Endodermal cell (in vitro differentiated cells): Measurements from ENCODE around the gene SSBP3. TPM values are rescaled to one million over a fixed set of nuclear protein-coding genes. Genes with fewer than 3 reads are reported as not detected.

Source experiments
- DNase-seq: peaks from one replicate; pipeline ENCODE4 v3.0.0-alpha.2; 2017
- H3K27ac ChIP-seq: 2 replicates; pipeline ENCODE4 v1.5.1; 2013; ENCODE audit warnings: mild to moderate bottlenecking, low read depth, low read length, moderate library complexity
- H3K27me3 ChIP-seq: 2 replicates; pipeline ENCODE4 v1.6.1; 2013; ENCODE audit warnings: mild to moderate bottlenecking, low read length, moderate library complexity; ENCODE audit not compliant: insufficient read depth, control insufficient read depth, poor library complexity, severe bottlenecking
- H3K36me3 ChIP-seq: 2 replicates; pipeline ENCODE4 v1.7.0; 2013; ENCODE audit warnings: mild to moderate bottlenecking, low read length, moderate library complexity; ENCODE audit not compliant: control insufficient read depth, insufficient read depth
- H3K4me1 ChIP-seq: one replicate; pipeline ENCODE4 v1.7.0; 2013; ENCODE audit warnings: low read length; ENCODE audit not compliant: control insufficient read depth, insufficient read depth
- H3K4me3 ChIP-seq: 2 replicates; pipeline ENCODE4 v1.5.1; 2013; ENCODE audit warnings: mild to moderate bottlenecking, low read length, moderate library complexity
- H3K9ac ChIP-seq: 2 replicates; pipeline ENCODE4 v1.6.1; 2013; ENCODE audit warnings: mild to moderate bottlenecking, low read length, moderate library complexity; ENCODE audit not compliant: poor library complexity, severe bottlenecking; ENCODE audit errors: extremely low read depth
- H3K9me3 ChIP-seq: 2 replicates; pipeline ENCODE4 v1.6.1; 2013; ENCODE audit warnings: mild to moderate bottlenecking, low read length, moderate library complexity; ENCODE audit not compliant: control insufficient read depth
- H3K27ac Mint-ChIP-seq: 2 replicates; pipeline ENCODE4 v1.8.0; 2020; ENCODE audit warnings: mixed read lengths
- H3K27me3 Mint-ChIP-seq: 2 replicates; pipeline ENCODE4 v1.8.0; 2021; ENCODE audit warnings: mild to moderate bottlenecking, mixed read lengths; ENCODE audit not compliant: insufficient read depth
- H3K36me3 Mint-ChIP-seq: 2 replicates; pipeline ENCODE4 v1.8.0; 2020; ENCODE audit warnings: low read depth, mixed read lengths
- H3K4me1 Mint-ChIP-seq: 2 replicates; pipeline ENCODE4 v1.8.0; 2020; ENCODE audit warnings: mixed read lengths
- H3K4me3 Mint-ChIP-seq: 2 replicates; pipeline ENCODE4 v1.8.0; 2020; ENCODE audit warnings: mild to moderate bottlenecking, moderate library complexity, mixed read lengths
- H3K9me3 Mint-ChIP-seq: 2 replicates; pipeline ENCODE4 v1.8.0; 2020; ENCODE audit warnings: mild to moderate bottlenecking, mixed read lengths
- CTCF ChIP-seq: fragments of 200-600 bp; sonication (generic); conservative IDR thresholded peaks from 2 replicates; pipeline ENCODE4 v1.5.0; 2021; ENCODE audit warnings: antibody characterized with exemption, mild to moderate bottlenecking
- WGBS, 2 experiments: methylation state at CpG; one replicate each; pipeline versions ENCODE4 v1.1.5 to v1.1.7; 2013; ENCODE audit warnings: missing lambda C conversion rate in 2 of 2, mixed read lengths in 1 of 2; ENCODE audit not compliant: insufficient coverage in 1 of 2, insufficient read length in 1 of 2; 5-methylcytosine and 5-hydroxymethylcytosine counted together
- total RNA-seq, 2 donors: library from RNA; stranded (reverse); fragmentation: NEBNext Ultra II Directional in 1 of 2; extraction: Animal tissue kit (Norgen Biotek cat#: 25700) in 1 of 2; gene quantifications; 2 replicates in 1 of 2; 3 replicates in 1 of 2; pipeline ENCODE4 v1.2.1, GENCODE V29; 2021

Gene SSBP3
- total RNA-seq, 2 donors from 2014 or later = 342 TPM

GRCh38 chr1:54311506-54311905 lies 94.7 kb downstream of the SSBP3 start:
- H3K4me1 Mint-ChIP-seq = peaks cover 73% of the 10 kb centered on the region
- H3K27ac Mint-ChIP-seq = peak overlapping the region; percentile 90
- no peak overlapping the region for H3K4me3 Mint-ChIP-seq
- no peaks in the 10 kb centered on the region for H3K27me3 Mint-ChIP-seq
- no peak for DNase-seq
- H3K9me3 Mint-ChIP-seq = no peaks in the 10 kb centered on the region
- TF ChIP-seq CTCF = no peak
- 71 to 88% methylated on average over 1 to 7 of the region's 7 CpGs for WGBS, 2 experiments
- Histone ChIP-seq H3K4me1 (peaks cover 47% of the 10 kb centered on the region), H3K36me3 (peaks cover 43% of the 10 kb centered on the region), H3K27me3 (no peaks in the 10 kb centered on the region), H3K4me3 (no peak overlapping the region), H3K9ac (no peak overlapping the region), H3K9me3 (no peaks in the 10 kb centered on the region), H3K27ac (peak overlapping the region; percentile 11)
- peaks cover 34% of the 10 kb centered on the region for H3K36me3 Mint-ChIP-seq

- no peak overlapping the region for H3K9ac ChIP-seq
- DNase-seq = peak; percentile 94
- peaks cover 43% of the 10 kb centered on the region for H3K36me3 ChIP-seq
- Mint-ChIP-seq H3K4me3 (peak overlapping the region; percentile 18), H3K27ac (peak overlapping the region; percentile 90), H3K9me3 (no peaks in the 10 kb centered on the region), H3K27me3 (no peaks in the 10 kb centered on the region), H3K4me1 (peaks cover 82% of the 10 kb centered on the region), H3K36me3 (peaks cover 34% of the 10 kb centered on the region)
- H3K4me3 ChIP-seq = no peak overlapping the region
- no peaks in the 10 kb centered on the region for H3K27me3 ChIP-seq
- H3K9me3 ChIP-seq = no peaks in the 10 kb centered on the region
- peak overlapping the region; percentile 97 for H3K27ac ChIP-seq
- peak; percentile 84 for TF ChIP-seq CTCF
- peaks cover 53% of the 10 kb centered on the region for H3K4me1 ChIP-seq
- WGBS, 2 experiments = 43 to 52% methylated on average over 5 to 12 of the region's 12 CpGs
Measured at GRCh38 chr1:54310439-54311328, 95.5 kb downstream of the SSBP3 start.

- H3K27ac Mint-ChIP-seq = peak overlapping the region; percentile 84
- H3K9me3 ChIP-seq = no peaks in the 10 kb centered on the region
- peaks cover 47% of the 10 kb centered on the region for H3K36me3 ChIP-seq
- peaks cover 46% of the 10 kb centered on the region for H3K4me1 ChIP-seq
- peaks cover 79% of the 10 kb centered on the region for H3K4me1 Mint-ChIP-seq
- no peak overlapping the region for H3K9ac ChIP-seq
- WGBS, 2 experiments = 33 to 45% methylated on average over 4 to 19 of the region's 19 CpGs
- TF ChIP-seq CTCF = no peak
- H3K27me3 ChIP-seq = no peaks in the 10 kb centered on the region
- H3K27me3 Mint-ChIP-seq = no peaks in the 10 kb centered on the region
- no peaks in the 10 kb centered on the region for H3K9me3 Mint-ChIP-seq
- peak overlapping the region; percentile 97 for H3K27ac ChIP-seq
- peak overlapping the region; percentile 10 for H3K4me3 Mint-ChIP-seq
- DNase-seq = peak; percentile 76
- peaks cover 32% of the 10 kb centered on the region for H3K36me3 Mint-ChIP-seq
- no peak overlapping the region for H3K4me3 ChIP-seq
Measured at GRCh38 chr1:54309631-54310366, 96.4 kb downstream of the SSBP3 start.
